M059J (cell line): ENCODE results near the gene PLEKHA4. TPM values are rescaled to one million over a fixed set of nuclear protein-coding genes. Genes with fewer than 3 reads are reported as not detected.
"Not testable (repeated sequence)": the region's sequence is repeated elsewhere in the genome, so short reads cannot be mapped to it uniquely, and the experiment has no call there.

Source experiments
- DNase-seq: peaks from one replicate; pipeline ENCODE4 v3.0.0-alpha.2; 2012; ENCODE audit warnings: low read depth
- total RNA-seq: library from RNA; depleted of rRNA; stranded (reverse); fragments of >200 nt; shearing (Covaris generic); gene quantifications from 2 replicates; pipeline ENCODE4 v1.2.3, GENCODE V29; 2014; rRNA removed

PLEKHA4 gene
- total RNA-seq, 1 experiment from 2014 or later, result 5.0 TPM

DNA sequence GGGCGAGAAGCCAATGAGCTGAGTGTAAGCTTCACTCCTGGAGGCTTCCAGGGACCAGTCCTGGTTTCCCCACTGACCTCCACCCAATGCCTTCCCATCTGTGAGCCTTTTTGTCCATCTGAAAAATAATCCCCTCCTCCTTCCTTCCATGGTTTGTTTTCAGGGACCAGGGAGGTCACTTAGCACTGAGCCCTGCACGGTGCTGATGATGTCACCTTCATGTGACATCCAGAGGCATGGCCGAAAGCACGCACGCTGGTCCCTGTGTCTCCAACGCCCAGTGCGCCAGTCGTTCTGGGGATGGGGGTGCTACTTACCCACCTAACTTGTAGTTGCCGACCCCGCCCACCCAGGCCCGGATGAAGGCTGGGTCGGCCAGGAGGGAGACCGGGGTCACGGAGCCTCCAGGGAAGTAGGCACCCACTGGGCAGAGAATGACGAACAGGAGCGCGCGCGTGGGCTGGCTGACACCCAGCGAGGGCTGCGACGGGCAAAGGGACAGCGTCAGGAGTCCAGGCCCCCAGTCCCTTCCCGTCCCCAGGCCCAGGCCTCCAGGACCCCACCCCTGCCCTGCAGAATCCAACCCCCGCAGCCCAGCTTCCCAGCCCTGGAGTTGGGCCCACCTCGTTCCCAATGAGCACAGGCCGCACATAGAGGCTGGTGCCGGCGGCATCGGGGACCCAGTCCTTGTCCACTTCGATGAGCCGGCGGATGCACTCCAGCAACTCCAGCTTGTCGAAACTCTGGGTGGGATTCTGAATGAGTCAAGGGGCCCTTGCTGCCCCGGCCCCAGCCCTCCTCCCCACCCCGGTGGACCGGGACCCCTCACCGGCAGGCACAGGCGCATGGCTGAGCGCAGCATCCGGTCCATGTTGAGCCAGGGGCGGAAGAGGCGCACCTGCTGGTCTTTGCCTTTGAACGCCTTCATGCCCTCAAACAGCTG is 68.8 kb downstream of the PLEKHA4 start:
- DNase-seq, result no peak

- peak; percentile 85 for DNase-seq
These were observed 69.5 kb downstream of the PLEKHA4 start for GRCh38 chr19:48798937-48799336.

GRCh38 chr19:48797103-48797502 is 71.3 kb downstream of the PLEKHA4 start:
- no peak for DNase-seq

- no peak for DNase-seq
These were observed 71.9 kb downstream of the PLEKHA4 start for GRCh38 chr19:48796298-48797083.

DNA sequence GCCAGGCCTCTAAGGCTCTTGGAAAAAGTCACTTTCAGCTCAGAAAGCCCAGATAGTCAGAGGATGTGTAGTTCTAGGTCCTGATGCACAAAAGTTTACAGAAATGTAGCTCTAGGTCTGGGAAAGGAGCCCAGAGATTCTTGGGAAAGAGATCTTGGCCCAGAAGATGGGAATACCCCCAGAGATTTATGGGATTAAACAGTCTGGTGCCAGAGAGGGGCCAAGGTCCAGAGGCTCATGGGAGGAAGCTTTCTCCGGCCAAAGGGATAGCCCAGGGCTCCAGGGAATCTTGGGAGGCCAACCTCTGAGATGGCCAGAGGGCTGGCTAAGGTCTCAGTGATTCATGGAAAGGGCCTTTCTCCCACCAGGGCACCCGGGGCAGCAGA is 72.7 kb downstream of the PLEKHA4 start:
- no peak for DNase-seq

- peak; percentile 93 for DNase-seq
These were observed 73.2 kb downstream of the PLEKHA4 start for GRCh38 chr19:48795055-48795684.

- DNase-seq, result no peak
These were observed 74.1 kb downstream of the PLEKHA4 start for GRCh38 chr19:48794291-48794690.

DNA sequence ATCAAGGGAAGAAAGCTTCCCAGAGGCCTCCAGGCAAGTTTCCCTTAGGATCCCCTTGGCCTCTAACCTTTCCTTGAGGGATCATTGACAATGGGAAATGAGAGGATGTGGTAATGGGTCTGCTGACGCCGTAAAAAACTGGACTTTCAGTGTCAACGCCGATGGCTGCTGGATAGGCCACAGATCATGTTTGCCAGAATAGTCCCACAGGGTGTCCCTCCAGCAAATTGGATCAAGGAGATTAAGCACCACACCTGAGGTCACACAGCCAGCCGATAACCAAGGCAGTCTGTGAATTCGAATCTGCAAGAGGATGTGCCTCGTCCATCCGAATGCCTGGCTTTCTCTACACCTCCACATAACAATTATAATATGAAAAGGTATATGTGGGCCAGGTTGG is 75.1 kb downstream of the PLEKHA4 start:
- DNase-seq, result no peak

- DNase-seq, result not testable (repeated sequence)
These were observed 81.1 kb downstream of the PLEKHA4 start for GRCh38 chr19:48787331-48787730.

Other genes starting within 250 kb of the PLEKHA4 start
- gene RPL18, start 249.4 kb downstream of the PLEKHA4 start, total RNA-seq, result 1,286 and 1,602 TPM in 2 replicates
- gene SPHK2, start 249.1 kb downstream of the PLEKHA4 start, total RNA-seq, result 2.9 and 5.4 TPM in 2 replicates
- 18.5 and 20.1 TPM in 2 replicates for gene DBP, start 231.2 kb downstream of the PLEKHA4 start, total RNA-seq
- 1.9 and 5.1 TPM in 2 replicates for gene CA11, start 222.4 kb downstream of the PLEKHA4 start, total RNA-seq
- 0.05 and 0.79 TPM in 2 replicates for gene NTN5, start 195.6 kb downstream of the PLEKHA4 start, total RNA-seq
- gene FUT2, start 172.6 kb downstream of the PLEKHA4 start, total RNA-seq, result not detected in 2 replicates
- gene MAMSTR, start 148.9 kb downstream of the PLEKHA4 start, total RNA-seq, result 0.81 and 1.0 TPM in 2 replicates
- 0.20 TPM in 1 of 2 replicates, not detected in the other for gene RASIP1, start 128.0 kb downstream of the PLEKHA4 start, total RNA-seq
- gene IZUMO1, start 121.7 kb downstream of the PLEKHA4 start, total RNA-seq, result not detected in 2 replicates
- 0.15 and 0.79 TPM in 2 replicates for gene FUT1, start 116.0 kb downstream of the PLEKHA4 start, total RNA-seq
- gene FGF21, start 113.1 kb downstream of the PLEKHA4 start, total RNA-seq, result 0.37 TPM in 1 of 2 replicates, not detected in the other
- gene BCAT2, start 57.6 kb downstream of the PLEKHA4 start, total RNA-seq, result 41.0 and 54.0 TPM in 2 replicates
- 20.9 and 22.7 TPM in 2 replicates for gene HSD17B14, start 32.1 kb downstream of the PLEKHA4 start, total RNA-seq
- gene PPP1R15A, start 3.8 kb upstream of the PLEKHA4 start, total RNA-seq, result 31.1 and 40.5 TPM in 2 replicates
- gene TULP2, start 30.1 kb upstream of the PLEKHA4 start, total RNA-seq, result not detected in 2 replicates
- 236 and 301 TPM in 2 replicates for gene NUCB1, start 31.7 kb upstream of the PLEKHA4 start, total RNA-seq
- gene DHDH, start 65.1 kb upstream of the PLEKHA4 start, total RNA-seq, result 0.15 TPM in 1 of 2 replicates, not detected in the other
- 97.7 and 101 TPM in 2 replicates for gene BAX, start 86.3 kb upstream of the PLEKHA4 start, total RNA-seq
- gene FTL, start 96.7 kb upstream of the PLEKHA4 start, total RNA-seq, result 3,106 and 3,231 TPM in 2 replicates
- 50.1 and 67.3 TPM in 2 replicates for gene GYS1, start 124.7 kb upstream of the PLEKHA4 start, total RNA-seq
- gene RUVBL2, start 125.3 kb upstream of the PLEKHA4 start, total RNA-seq, result 275 and 292 TPM in 2 replicates
- 1.8 TPM in 1 of 2 replicates, not detected in the other for gene LHB, start 148.5 kb upstream of the PLEKHA4 start, total RNA-seq
- 1.7 and 7.0 TPM in 2 replicates for gene CGB3, start 155.7 kb upstream of the PLEKHA4 start, total RNA-seq
- 1.7 and 4.2 TPM in 2 replicates for gene CGB2, start 163.3 kb upstream of the PLEKHA4 start, total RNA-seq
- gene CGB1, start 168.3 kb upstream of the PLEKHA4 start, total RNA-seq, result 2.6 and 14.5 TPM in 2 replicates
- 7.3 and 8.1 TPM in 2 replicates for gene CGB5, start 175.2 kb upstream of the PLEKHA4 start, total RNA-seq
- gene CGB8, start 180.5 kb upstream of the PLEKHA4 start, total RNA-seq, result 15.7 and 21.3 TPM in 2 replicates
- gene CGB7, start 189.1 kb upstream of the PLEKHA4 start, total RNA-seq, result 2.7 and 5.3 TPM in 2 replicates
- 0.67 TPM in 1 of 2 replicates, not detected in the other for gene NTF4, start 196.2 kb upstream of the PLEKHA4 start, total RNA-seq
- gene KCNA7, start 204.1 kb upstream of the PLEKHA4 start, total RNA-seq, result not detected in 2 replicates
- gene SNRNP70, start 216.8 kb upstream of the PLEKHA4 start, total RNA-seq, result 175 and 191 TPM in 2 replicates
- gene LIN7B, start 245.8 kb upstream of the PLEKHA4 start, total RNA-seq, result 9.7 and 17.1 TPM in 2 replicates